Measurements from ENCODE around the gene LY6G6F.

DNA sequence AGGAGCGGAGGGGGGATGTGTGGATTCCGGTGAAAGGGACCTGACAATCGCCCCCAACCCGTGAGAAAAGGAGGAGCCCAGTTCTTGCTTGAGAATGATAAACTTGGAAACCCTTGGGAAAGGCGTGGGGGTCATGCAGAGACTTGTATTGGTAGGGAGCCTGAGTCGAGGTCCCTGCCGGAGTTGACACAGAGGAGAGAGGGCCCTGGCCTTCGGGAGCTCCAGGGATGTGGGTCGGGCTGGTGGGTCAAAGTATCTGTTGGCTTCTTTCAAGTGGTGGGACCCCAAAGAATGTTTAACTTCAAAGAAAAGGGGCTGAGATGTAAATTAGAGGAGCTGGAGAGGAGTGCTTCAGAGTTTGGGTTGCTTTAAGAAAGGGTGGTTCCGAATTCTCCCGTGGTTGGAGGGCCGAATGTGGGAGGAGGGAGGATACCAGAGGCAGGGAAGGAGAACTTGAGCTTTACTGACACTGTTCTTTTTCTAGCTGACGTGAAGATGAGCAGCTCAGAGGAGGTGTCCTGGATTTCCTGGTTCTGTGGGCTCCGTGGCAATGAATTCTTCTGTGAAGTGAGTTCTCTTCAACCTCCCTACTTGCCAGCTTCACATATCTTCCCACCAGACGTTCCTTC is 40.2 kb upstream of the LY6G6F start:
- TF ChIP-seq TAF1 (IDR thresholded peaks at IDR 0.05; ENCODE audit: borderline replicate concordance, low read depth, low read length) (no peak), EZH2 (IDR thresholded peaks at IDR 0.05; ENCODE audit: borderline replicate concordance, control insufficient read depth, low read depth, low read length) (no peak), FOS (IDR thresholded peaks at IDR 0.05; ENCODE audit: borderline replicate concordance, extremely low read depth, insufficient read length) (no peak), CTCF (IDR thresholded peaks at IDR 0.05 in 2 of 3, conservative IDR thresholded peaks at IDR 0.05 in 1 of 3; ENCODE audit: control insufficient read depth in 2 of 3, extremely low read depth in 1 of 3, insufficient read depth in 1 of 3, low read depth in 3 of 3, low read length in 3 of 3) (no peak), ESRRA (IDR thresholded peaks at IDR 0.05; ENCODE audit: low read length) (no peak), ZNF217 (IDR thresholded peaks at IDR 0.05) (no peak), SUZ12 (IDR thresholded peaks at IDR 0.05; ENCODE audit: unreplicated experiment) (no peak), RBBP5 (conservative IDR thresholded peaks at IDR 0.05) (no peak), NFYB (IDR thresholded peaks at IDR 0.05; ENCODE audit: insufficient read depth, low read depth, low read length) (no peak), RFX5 (IDR thresholded peaks at IDR 0.05; ENCODE audit: low read depth, low read length) (no peak)

All from GM12878 (cell line).